ENCODE data around the gene SCGB1C1. TPM values are rescaled to one million over a fixed set of nuclear protein-coding genes. Genes with fewer than 3 reads are reported as not detected.
A peak's percentile ranks its signal among the peaks of the same experiment; 100 is the strongest.
"Not testable (repeated sequence)": the region's sequence is repeated elsewhere in the genome, so short reads cannot be mapped to it uniquely, and the experiment has no call there.

The SCGB1C1 gene
- total and polyA plus RNA-seq, 2 of the 8 experiments (the other 6 are each of a cell fraction or from before 2014, with no cell fraction given): not detected

DNA sequence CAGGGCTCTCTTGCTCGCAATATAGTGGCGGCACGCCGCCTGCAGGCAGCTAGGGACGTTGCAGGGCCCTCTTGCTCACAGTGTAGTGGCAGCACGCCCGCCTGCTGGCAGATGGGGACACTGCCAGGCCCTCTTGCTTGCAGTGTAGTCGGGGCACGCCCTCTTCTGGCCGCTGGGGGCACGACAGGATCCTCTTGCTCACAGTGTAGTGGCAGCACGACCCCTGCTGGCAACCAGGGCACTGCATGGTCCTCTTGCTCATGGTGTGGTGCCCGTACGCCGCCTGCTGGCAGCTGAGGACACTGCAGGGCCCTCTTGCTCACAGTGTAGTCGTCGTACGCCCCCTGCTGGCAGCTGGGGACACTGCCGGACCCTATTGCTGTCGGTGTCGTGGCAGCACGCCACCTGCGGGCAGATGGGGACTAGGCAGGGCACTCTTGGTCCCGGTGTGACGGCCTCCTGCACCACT lies 3.0 kb upstream of the SCGB1C1 start:
- POLR2A ChIA-PET (ENCODE audit: partially characterized antibody); DNase-seq (ENCODE audit: low read depth in 1 of 2, low spot score in 2 of 2): not testable (repeated sequence)

More for the DNA sequence above, 3.0 kb upstream of the SCGB1C1 start:
- H4K20me1 ChIP-seq (replicated peaks in 1 of 2; ENCODE audit: control insufficient read depth in 1 of 2, insufficient read depth in 2 of 2, low read length in 2 of 2); H3K79me1 ChIP-seq (ENCODE audit: low read depth, low read length); H3K18ac ChIP-seq (ENCODE audit: extremely low read depth, low read length); H3K79me2 ChIP-seq (ENCODE audit: control insufficient read depth in 1 of 2, insufficient read depth in 2 of 2, low read length in 2 of 2); H2AK5ac ChIP-seq (ENCODE audit: low read depth, low read length); H3K9ac ChIP-seq (replicated peaks in 1 of 4; ENCODE audit: extremely low read depth in 1 of 4, low read depth in 3 of 4, low read length in 3 of 4); H2BK20ac ChIP-seq (ENCODE audit: low read length); H3K4me3 ChIP-seq (ENCODE audit: extremely low read depth in 1 of 4, insufficient read depth in 2 of 4, low read depth in 3 of 4, low read length in 4 of 4); H3K23ac ChIP-seq (ENCODE audit: insufficient read length); H3K4me2 ChIP-seq (ENCODE audit: insufficient read depth in 1 of 2, low read depth in 2 of 2, low read length in 2 of 2); H3K14ac ChIP-seq (ENCODE audit: insufficient read length); H4K5ac ChIP-seq (ENCODE audit: insufficient read length, low read depth, low read length); H2BK120ac ChIP-seq (replicated peaks; ENCODE audit: low read depth, low read length); CTCF ChIA-PET (ENCODE audit: partially characterized antibody); H3K27me3 ChIP-seq (replicated peaks in 1 of 4; ENCODE audit: control insufficient read depth in 3 of 4, extremely low read depth in 1 of 4, insufficient read depth in 3 of 4, low read length in 3 of 4); FAIRE-seq; H3K36me3 ChIP-seq (ENCODE audit: control insufficient read depth in 2 of 4, insufficient read depth in 4 of 4, low read length in 3 of 4); H4K8ac ChIP-seq (ENCODE audit: extremely low read depth, insufficient read depth, low read length); H2BK5ac ChIP-seq (ENCODE audit: low read depth, low read length); H2BK15ac ChIP-seq (ENCODE audit: low read length); H3K23me2 ChIP-seq (ENCODE audit: low read depth, low read length); H4K91ac ChIP-seq (replicated peaks; ENCODE audit: insufficient read length, low read length); H3K4me1 ChIP-seq (replicated peaks in 1 of 4; ENCODE audit: control insufficient read depth in 3 of 4, insufficient read depth in 4 of 4, low read length in 3 of 4); H2BK12ac ChIP-seq (ENCODE audit: low read depth, low read length); H3K56ac ChIP-seq (replicated peaks; ENCODE audit: insufficient read length, low read depth, low read length); H3K27ac ChIP-seq (ENCODE audit: low read depth, low read length); H2AFZ ChIP-seq (ENCODE audit: low read length); H3K4ac ChIP-seq (replicated peaks; ENCODE audit: insufficient read length, low read depth, low read length): not testable (repeated sequence)
- TF ChIP-seq, protein P1, sequence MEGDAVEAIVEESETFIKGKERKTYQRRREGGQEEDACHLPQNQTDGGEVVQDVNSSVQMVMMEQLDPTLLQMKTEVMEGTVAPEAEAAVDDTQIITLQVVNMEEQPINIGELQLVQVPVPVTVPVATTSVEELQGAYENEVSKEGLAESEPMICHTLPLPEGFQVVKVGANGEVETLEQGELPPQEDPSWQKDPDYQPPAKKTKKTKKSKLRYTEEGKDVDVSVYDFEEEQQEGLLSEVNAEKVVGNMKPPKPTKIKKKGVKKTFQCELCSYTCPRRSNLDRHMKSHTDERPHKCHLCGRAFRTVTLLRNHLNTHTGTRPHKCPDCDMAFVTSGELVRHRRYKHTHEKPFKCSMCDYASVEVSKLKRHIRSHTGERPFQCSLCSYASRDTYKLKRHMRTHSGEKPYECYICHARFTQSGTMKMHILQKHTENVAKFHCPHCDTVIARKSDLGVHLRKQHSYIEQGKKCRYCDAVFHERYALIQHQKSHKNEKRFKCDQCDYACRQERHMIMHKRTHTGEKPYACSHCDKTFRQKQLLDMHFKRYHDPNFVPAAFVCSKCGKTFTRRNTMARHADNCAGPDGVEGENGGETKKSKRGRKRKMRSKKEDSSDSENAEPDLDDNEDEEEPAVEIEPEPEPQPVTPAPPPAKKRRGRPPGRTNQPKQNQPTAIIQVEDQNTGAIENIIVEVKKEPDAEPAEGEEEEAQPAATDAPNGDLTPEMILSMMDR (IDR thresholded peaks at IDR 0.05; ENCODE audit: control extremely low read depth in 1 of 3, insufficient read depth in 1 of 3, low read depth in 1 of 3, low read length in 3 of 3): peak; percentile 4 to 29 (median 8); a peak in 3 of 4 replicates
- 91% methylated on average over 6 of the region's 25 CpGs; no CpG with 5 or more reads in 1 of the 2 experiments for WGBS, 2 experiments (ENCODE audit: extremely low coverage in 1 of 2, insufficient coverage in 1 of 2, insufficient read length in 1 of 2, insufficient replicate concordance in 2 of 2, low coverage in 1 of 2, low lambda C conversion rate in 2 of 2, missing lambda C conversion rate in 1 of 2)
- H3K9me3 ChIP-seq (ENCODE audit: insufficient read depth in 2 of 2, low read depth in 1 of 2, low read length in 1 of 2): peaks cover 9 to 15% of the 10 kb centered on the region in 2 experiments

Measured in H1 (cell line).